IPS-NIHi11 (cell line): ENCODE measurements around the gene CFAP410.
"Not testable (repeated sequence)": the region's sequence is repeated elsewhere in the genome, so short reads cannot be mapped to it uniquely, and the experiment has no call there.

Source experiments
- DNase-seq: peaks from one replicate; pipeline ENCODE4 v3.0.0; 2012; ENCODE audit warnings: mixed read lengths, low spot score

CFAP410 gene

DNA sequence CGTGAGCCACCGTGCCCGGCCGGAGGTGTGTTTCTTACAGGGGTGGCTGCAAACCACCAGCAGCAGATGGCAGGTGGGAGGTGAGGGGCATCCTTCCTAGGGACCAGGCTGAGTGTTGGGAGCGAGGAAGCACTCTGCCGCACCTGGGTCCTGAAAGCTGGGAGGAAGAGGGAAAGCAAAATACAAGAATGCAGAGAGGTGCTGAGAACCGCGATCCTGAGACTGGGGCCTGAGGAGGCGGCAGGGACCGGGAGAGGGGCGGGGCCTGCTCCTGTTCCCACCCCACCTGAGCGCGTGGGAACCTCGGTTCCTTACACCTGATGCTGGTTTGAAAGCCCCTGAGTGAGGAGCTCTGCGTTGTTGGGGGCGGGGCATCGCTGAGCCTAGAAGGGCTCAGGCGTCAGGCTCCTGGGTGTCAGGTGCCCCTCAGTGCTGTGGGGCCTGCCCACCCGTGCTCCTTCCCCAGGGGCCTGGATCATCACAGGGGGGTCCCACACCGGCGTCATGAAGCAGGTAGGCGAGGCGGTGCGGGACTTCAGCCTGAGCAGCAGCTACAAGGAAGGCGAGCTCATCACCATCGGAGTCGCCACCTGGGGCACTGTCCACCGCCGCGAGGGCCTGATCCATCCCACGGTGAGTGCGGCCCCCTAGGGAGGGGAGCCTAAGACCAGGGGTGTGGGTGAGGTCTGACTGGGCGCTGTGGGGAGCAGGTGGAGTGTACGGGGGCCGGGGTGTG is 29.7 kb upstream of the CFAP410 start:
- DNase-seq, result peak; percentile 75

DNA sequence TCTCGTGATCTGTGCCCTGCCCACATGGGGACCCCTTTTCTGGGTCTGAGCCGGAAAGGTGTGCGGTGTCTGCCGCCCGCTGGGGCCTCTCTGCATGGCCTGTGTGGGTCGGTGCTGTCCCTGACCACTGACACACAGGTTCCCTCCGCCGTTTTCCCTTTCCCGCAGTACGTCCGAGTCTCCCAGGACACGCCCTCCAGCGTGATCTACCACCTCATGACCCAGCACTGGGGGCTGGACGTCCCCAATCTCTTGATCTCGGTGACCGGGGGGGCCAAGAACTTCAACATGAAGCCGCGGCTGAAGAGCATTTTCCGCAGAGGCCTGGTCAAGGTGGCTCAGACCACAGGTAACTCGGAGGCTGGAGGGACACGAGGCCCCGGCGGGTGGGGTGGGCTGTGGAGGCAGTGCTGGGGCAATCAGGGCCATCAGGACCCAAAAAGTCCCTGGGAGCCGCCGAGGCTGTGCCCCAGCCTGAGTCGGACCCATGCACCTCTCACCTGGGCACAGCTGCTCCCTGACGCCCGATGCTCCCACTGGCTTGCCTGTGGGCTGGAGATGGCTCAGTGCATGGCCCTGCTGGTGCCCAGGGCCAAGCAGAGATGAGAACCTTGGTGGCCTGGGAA is 27.5 kb upstream of the CFAP410 start:
- DNase-seq, result no peak

DNA sequence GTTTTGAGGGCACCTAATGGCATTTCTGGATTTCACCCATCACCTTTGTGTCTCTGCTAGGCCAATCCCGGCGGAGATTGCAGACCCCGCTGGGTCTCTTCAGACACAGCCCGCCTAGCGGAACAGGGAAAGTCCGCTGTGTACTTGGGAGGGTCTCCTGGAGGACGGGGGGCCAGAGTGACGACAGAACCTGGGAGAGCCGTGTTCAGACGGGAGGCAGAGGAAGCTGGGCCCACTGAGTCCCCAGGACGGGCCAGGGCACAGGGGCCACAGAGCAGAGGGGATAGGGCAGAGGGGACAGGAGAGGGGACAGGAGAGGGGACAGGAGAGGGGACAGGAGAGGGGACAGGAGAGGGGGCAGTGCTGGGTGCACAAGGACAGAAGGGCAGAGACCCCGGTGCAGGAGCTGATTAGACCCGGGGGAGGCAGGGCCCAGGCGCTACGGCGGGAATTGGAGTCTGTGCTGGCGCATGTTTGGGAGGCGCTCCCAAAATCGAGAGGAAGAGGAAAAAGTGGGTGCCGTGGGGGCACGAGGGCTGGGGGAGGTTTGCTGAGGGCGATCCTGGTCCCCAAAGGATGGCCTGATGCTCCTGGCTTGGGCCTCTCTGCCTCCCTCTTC is 26.9 kb upstream of the CFAP410 start:
- no peak for DNase-seq

DNA sequence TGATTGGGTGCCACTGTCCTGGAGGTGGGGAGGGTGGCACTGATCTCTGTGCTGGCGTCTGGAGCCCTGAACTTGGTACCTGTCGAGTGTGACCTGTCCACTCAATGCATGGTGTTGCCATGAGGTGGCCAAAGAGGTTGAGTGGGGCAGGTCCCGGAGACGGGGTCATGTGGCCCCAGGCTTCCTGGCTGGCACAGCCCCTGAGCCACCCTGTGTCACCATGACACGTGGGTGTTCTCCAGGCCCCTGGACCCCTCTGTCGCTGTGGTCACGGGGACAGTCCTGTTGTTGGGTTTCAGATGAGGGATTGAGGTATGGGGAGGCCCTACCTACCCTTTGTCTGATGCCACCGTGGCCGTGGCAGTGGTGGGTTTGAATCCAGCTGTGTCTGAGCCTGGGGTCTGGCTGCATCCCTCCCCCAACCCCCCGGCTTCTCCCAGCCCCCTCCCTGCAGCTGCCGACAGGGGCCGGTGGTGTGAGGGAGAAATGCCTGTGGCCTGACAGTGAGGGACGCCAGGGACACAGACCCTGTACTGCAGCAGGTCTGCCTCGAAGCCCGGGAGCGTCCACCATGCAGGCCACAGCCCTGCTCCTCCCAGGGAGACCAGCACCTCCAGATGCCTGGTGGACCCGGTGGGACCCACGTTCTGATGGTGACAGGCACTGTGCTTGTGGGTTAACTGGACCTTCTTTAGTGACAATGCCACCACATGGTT is 26.2 kb upstream of the CFAP410 start:
- DNase-seq, result no peak

DNA sequence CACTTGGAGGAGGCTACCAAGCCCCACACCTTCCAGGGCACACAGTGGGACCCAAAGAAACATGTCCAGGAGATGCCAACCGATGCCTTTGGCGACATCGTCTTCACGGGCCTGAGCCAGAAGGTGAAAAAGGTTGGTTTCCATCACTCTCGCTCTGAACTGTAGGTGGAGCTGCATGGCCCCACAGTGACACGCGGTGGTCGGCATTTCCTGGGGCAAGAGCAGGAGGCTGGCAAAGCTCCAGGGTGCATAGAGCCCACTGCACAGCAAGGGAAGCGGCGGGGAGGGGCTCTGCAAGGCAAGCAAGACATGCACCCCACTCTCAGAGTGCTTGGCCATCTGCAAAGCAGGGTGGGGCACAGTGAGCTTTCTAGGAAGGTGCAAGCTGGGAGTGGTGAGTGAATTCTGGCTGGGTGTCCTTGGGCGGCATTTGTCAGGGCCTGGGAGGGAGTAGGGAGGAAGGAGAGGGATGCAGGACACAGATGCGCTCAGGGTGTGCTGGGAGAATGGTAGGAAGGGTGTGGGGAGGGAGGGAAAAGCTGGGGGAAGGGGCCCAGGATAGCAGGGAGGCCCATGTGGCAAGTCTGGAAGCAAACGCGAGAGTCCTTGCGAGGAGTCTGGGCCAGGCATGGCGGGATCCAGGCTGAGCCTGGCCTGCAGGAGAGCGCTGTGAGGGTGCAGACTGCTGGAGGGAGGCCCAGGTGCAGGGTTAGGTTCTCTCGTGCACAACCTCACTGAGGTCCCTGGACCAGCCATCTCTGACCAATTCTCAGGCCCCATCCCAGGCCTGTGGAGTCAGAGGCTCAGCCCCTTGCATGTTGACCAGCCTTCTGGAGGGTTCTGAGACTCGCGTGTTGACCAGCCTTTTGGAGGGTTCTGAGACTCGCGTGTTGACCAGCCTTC is 25.2 kb upstream of the CFAP410 start:
- DNase-seq, result no peak

DNA sequence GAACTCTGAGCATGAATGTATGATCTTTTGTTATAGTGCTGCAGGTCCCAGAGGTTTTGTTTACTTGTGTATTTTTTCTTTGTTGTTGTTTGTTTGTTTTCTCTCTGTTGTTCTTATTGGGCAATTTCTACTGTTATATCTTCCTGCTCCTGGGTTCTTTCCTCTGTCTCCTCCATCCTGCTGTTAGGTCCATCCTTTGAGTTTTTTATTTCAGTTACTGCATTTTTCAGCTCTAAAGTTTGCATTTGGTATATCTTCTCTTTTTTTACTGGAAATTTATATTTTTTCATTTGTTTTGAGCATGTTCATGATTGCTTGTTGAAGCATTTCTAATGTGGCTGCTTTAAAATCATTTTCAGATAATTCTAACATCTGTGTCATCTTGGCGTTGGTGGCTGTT is 24.1 kb upstream of the CFAP410 start:
- no peak for DNase-seq

DNA sequence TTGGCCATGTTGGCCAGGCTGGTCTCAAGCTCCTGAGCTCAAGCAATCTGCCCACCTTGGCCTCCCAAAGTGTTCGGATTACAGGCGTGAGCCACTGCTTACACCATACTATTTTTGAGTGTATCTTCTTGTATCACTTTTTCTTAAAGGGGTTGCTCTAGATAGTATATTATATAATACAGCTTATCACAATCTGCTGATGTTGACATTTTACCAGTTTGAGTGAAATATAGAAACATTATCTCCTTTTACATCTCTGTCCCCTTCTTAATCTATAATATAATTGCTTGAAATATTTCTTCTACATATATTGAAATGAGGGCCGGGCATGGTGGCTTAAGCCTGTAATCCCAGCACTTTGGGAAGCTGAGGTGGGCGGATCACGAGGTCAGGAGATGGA is 22.7 kb upstream of the CFAP410 start:
- DNase-seq, result not testable (repeated sequence)

DNA sequence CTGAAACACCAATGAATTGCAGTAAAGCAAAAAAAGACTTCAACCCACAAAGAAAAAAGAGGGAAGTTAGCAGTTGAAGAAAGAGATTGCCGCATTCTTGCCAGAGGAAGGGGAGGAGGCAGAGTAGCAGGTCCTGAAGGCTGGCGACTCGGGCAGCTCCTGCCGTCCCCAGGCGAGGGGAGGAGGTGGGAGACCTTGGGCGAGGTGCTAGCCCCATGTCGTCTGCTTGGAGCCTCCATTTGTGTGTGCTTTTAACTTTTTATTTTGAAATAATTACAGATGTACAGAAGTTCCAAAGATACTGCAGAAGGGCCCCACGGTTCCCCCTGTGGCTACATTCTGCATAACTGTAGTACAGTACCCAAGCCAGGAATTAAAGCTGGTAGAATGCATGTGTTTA is 21.0 kb upstream of the CFAP410 start:
- DNase-seq, result no peak

DNA sequence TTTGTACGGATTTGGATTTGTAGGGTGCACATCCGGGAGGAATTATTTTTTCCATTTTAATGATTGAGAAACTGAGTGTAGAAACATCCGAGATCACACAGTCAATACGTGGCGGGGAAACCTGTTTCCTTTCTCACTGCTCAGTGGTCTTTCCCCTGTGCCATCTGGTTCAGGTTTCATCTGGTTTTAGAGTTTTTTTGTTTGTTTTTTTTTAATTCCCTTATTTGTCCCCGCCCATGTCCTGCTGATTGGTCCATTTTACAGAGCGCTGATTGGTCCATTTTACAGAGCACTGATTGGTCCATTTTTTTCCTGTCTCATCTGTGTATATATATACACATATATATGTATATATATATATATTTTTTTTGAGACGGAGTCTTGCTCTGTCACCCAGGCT is 20.2 kb upstream of the CFAP410 start:
- no peak for DNase-seq

DNA sequence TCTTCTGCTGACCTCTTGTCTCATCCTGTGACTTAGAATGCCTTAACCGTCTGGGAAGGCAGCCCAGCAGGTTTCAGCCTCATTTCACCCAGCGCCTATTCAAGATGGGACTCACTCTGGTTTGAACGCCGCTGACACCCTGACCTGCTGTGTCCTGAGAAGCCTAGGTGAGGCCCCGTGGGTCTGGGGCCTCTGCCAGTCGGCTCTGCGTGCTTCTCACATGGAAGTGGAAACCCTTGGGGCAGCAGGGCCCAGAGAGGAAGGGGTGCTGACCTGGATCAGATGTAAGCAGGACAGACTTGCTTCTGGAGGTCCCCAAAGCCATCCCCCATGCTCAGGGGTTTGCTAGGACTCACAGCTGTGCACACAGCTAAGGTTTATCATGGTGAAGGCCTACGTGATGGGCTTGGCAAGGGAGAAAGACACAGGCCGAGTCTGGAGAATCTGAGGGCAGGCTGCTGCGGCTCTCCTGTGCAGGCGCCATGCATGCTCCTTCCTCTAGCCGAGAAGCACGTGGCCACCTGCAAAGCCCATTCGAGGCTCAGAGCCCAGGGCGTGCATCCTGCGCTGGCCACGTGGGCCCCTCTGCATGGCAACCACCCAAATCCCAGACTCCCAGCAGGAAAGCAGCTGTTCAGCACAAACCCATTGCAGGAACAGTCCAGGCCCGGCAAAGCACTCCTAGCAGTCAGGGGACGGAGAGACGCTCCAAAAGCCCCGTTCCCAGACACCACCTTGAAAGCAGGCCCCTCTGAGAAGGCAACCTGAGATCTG is 18.1 kb upstream of the CFAP410 start:
- no peak for DNase-seq

DNA sequence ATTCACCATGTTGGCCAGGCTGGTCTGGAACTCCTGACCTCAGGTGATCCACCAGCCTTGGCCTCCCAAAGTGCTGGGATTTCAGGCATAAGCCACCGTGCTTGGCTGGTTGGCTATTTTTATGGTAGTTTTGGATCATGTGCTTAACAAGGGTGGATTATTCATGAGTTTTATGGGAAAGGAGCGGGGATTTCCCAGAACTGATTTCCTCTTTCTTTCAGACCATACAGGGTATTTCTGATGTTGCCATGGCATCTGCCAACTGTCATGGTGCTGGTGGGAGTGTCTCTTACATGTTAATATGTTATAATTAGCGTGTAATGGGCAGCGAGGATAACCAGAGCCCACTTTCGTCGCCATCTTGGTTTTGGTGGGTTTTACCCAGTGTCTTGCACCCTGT is 17.4 kb upstream of the CFAP410 start:
- DNase-seq, result no peak

DNA sequence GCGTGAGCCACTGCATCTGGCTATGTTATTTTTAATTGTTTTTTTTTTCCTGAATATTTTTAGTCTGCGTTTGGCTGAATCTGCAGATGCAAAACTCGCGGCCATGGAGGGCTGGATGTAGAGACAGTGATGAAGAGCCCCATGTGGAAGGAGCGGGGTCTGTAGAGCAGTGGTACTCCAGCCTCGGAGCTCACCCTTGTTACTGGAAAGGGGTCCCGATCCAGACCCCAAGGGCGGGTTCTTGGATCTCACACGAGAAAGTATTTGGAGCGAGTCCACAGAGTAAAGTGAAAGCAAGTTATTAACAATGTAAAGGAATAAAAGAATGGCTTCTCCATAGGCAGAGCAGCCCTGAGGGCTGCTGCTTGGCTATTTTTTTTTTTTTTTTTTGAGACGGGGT is 17.0 kb upstream of the CFAP410 start:
- no peak for DNase-seq

DNA sequence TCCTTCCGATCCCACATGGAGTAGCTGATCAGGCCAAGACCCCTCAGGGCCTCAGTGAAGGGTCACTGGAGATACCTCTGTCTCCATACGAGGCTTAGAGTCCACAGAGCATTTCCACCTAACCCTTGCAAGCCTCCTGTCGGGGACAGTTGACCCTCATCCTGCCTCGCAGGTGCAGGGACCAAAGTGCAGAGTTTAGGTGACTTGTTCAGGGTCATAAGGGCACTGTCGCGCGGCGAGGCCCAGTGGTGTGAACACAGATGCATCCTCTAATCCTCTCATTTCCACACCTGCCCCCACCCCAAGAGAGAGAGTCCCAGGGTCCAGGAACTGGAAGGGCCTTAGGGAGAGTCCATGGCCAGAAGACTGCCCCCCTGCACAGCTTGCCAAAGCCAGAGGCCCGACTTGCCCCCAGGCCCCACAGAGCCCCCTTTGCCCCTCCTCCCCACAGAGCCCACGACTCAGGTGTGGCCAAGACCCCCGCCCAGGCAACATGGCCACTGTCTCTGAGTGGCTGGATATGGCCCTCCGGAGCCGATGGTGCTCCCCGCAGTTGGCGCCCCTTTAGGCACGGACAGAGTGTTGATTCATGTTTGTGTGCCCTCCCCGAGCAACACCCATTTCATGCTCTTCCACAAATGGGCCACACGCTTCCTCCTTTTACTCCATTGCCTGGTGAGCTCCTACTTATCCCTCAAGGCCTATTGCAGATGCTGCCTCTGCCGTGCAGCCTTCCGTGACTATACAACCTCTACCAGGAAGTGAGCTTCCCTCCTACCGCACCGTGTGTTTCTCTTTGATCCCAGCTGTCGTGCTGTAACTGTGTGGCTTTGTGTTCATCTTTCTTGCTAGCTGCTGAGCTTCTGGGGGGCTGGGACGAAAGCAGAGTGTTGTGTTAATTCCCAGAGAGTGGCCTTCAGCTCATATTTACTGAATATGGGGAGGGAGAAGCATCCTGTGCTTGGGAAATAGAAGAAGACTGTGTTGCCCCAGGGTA is 15.9 kb upstream of the CFAP410 start:
- DNase-seq, result no peak

DNA sequence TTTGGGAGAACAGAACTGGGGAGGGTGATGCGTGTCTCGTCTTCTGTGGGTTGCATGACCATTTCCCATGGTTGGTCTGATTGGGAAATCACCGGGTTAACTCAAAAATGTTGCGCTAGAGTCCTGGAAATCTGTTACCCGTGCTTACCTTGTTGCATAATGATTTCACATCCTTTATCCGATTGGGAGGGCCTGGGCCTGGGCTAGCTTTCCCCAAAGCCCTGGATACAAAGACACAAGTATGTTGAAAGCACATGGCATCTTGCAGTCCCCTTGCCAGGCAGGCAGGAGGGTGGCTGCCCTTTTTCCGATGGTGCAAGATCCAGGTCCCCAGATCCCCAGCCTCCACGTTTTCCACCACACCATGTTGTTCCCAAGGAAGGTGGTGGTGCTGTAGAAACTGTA is 14.8 kb upstream of the CFAP410 start:
- no peak for DNase-seq

DNA sequence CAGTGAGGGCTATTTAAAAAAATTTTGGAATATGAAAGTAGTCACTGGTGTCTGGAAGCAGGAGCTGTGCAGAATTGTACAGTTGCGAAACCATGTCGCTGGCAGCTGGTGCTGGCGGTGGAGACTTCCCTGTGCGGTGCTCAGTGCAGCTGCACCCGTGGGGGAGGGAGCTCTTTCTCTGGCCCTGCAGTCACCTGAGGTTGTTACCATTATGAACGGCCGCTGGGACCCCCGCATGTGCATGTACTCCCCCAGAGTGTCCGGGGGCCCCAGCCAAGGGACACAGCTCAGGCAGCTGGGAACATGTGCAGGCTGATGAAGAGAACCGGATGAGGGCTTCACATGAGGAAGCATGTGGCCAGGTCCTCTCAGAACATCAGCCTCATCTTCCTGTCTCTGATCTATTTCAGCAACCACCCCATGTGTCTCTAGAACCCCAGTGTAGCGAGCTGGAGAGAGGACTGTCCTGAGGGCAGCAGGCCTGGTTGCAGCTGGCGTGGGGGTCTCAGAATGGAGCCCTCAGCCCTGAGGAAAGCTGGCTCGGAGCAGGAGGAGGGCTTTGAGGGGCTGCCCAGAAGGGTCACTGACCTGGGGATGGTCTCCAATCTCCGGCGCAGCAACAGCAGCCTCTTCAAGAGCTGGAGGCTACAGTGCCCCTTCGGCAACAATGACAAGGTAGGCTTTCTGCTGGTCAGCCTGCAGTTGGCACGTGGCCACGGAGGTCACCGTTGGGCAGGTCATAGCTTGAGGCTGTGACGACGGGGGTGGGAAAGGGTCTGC is 14.2 kb upstream of the CFAP410 start, which contains the start of gene TRPM2:
TSS of gene TRPM2 (plus strand) at position 431 of the 780 bp plus-strand sequence. CDS start at position 511, 80 bp downstream.
- no peak for DNase-seq

DNA sequence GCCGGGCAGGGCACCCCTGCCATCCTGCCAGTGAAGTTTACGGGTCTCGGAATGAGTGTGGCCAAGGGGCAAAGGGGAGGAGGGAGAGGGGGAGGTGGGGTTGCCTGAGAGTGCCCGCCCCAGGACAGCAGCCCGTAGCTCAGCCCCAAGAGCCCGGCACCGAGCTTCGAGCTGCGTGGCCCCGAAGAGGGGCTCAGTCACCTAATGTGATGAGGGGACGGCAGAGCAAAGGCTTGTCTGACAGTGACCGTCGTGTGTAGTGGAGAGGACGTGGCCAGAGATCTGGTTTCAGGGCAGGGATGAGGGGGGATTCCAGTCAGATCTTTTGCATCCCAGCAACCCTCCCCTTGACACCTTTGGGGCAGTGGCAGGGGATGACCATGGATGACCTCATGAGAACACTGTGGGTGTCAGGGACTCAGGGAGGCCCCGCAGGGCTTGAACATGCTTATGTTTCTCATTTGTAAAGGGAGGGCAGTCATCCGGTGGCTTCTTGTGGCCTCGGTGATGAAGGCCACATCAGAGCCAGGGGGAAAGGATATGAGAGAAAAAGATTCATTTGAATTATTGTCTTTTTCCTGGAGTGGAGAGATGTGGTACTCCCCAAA is 13.2 kb upstream of the CFAP410 start:
- no peak for DNase-seq

DNA sequence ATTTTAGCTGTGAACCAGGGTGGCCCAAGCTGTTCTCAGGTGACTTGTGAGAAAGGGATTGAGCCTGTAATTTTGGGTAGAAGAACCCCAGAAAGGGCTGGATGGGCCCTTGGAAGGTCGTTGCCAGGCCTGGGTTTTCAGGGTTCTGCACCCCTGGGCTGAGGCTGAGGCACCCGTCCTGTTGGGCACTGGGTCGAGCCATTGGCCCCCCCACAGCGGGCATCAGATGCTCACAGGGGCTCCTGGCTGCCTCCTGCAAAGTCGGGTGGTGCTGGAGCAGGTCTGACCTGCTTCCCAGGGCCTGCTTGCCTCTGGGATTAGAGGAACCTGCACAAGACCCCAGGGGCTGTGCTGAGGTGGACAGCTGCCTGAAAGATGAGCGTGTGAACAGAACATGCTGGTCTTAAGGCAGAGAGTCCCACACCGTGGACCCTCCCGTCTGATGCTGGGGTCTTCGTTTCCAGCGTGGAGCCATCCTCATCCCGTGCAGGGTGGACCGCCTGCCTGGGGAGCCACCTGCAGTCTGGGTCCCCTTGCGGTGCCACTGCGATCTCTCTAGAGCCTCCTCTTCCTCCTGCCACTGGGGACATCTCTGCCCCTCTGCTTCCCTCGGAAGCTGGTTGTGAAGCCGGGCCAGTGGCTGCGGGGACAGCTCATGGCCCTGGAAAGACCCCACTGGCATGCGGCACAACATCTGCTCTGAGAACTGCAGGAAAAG is 12.5 kb upstream of the CFAP410 start:
- DNase-seq, result no peak
